Breast epithelium (tissue), 3 donors: ENCODE data around the gene NTHL1.

Source experiments
- CTCF ChIP-seq, 3 donors: fragments of 450-650 bp; IDR thresholded peaks; one replicate each; pipeline ENCODE4 v1.5.1; 2016 to 2017; ENCODE audit warnings: antibody characterized with exemption in 3 of 3, mild to moderate bottlenecking in 3 of 3, moderate library complexity in 3 of 3
- POLR2A ChIP-seq: fragments of 450-650 bp; IDR thresholded peaks from one replicate; pipeline ENCODE4 v1.6.1; 2016; ENCODE audit warnings: antibody characterized with exemption, mild to moderate bottlenecking, moderate library complexity

DNA sequence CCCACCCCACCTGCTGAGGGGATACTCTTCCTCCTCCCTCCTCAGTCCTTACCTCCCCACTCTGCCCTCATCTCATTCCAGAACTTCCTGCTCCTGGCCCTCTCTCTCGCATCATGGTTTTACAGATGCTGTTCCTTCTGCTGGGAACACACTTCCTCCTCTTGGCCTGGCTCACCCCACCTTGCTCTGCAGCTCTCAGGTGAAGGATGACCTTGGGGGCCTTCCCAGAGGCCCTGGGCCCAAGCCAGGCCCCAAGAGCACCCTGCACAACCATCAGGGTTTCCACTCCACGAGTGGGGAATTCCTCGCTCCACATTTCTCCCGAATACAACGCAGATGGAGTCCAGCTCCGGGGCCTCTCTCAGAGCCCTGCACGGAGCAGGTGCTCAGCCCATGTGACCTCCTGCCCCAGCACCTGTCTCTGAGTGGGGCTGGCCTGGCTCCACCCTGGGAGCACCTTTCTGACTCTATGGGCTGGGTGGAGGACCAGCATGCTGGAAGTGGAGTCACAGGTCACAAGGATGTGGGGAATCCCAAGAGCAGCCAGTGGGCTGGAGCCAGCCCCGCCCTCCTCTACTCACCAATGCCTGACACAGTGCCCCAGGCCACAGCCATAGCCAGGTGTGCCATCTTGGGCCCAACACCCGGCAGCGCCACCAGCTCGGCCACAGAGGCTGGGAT lies 4.5 kb downstream of the NTHL1 start:
- TF ChIP-seq CTCF (IDR thresholded peaks at IDR 0.05), result no peak
- no peak for TF ChIP-seq POLR2A
